Measurements from ENCODE around the gene RALGAPA2. TPM values are rescaled to one million over a fixed set of nuclear protein-coding genes. Genes with fewer than 3 reads are reported as not detected.
"Not testable (repeated sequence)": the region's sequence is repeated elsewhere in the genome, so short reads cannot be mapped to it uniquely, and the experiment has no call there.

Gene RALGAPA2
- total RNA-seq, 4 donors from 2014 or later, result 13.3 to 29.8 (median 23.6) TPM

DNA sequence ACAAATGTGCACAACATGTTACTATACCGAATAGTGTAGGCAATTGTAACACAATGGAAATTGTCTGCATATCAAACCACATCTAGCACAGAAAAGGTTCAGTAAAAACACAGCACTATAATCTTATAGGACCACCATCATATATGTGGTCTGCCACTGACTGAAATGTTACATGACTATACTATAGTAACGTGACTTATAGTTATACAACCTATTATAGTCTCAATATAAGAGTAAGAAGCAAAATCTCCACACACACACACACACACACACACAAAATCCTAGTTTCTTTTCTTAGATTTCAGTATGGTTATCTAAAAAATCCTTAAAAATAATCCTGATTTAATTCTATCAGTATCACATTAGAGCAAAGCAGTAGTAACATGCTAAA lies 164.6 kb downstream of the RALGAPA2 start:
- Histone ChIP-seq H3K4me3 (no peak overlapping the region), H3K36me3 (peaks cover 0 to 32% (median 0%) of the 10 kb centered on the region in 3 donors), H3K9me3 (no peaks in the 10 kb centered on the region), H3K27ac (no peak overlapping the region), H3K27me3 (no peaks in the 10 kb centered on the region), H3K4me1 (peaks cover 2 to 52% (median 6%) of the 10 kb centered on the region in 3 donors)
- 69 to 75% methylated on average over 2 of the region's 2 CpGs for WGBS, 2 donors
- intact Hi-C loops (cut with DNase I), result no loop called here
- no peak for TF ChIP-seq POLR2A (IDR thresholded peaks at IDR 0.05)
- TF ChIP-seq CTCF (IDR thresholded peaks at IDR 0.05), result no peak
- no peak for DNase-seq

DNA sequence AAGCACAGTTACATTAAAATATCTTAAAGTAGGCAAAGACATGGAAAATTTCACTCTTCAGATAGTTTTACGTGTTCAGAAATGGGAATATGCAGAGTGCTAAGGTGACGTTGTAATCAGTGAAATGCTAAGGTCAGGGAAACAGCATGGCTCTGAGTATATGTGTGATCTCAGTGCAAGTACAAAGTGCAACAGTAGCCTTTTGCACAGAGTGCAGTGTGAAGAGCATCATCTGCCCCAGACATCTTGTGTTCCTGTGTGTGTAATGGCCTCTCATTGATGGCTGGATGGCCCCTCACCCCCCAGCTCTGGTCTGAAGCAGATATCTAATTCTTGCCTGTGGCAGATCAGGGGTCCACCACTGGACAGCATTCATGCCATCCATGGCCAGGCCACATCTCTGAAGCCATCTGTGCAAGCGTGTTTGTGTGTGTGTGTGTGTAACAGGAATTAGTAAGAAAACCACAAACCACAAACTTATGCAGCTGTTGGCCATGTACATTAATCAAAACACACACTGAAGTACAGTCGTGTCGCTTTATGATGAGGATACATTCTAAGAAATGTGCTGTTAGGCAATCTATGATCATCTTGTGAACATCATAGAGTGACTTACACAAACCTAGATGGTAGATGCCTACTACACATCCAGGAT lies 165.1 kb downstream of the RALGAPA2 start:
- peaks cover 0 to 32% (median 0%) of the 10 kb centered on the region in 3 donors for H3K36me3 ChIP-seq
- DNase-seq, result no peak
- no peak overlapping the region for H3K4me3 ChIP-seq
- no peaks in the 10 kb centered on the region for H3K27me3 ChIP-seq
- peaks cover 2 to 49% (median 6%) of the 10 kb centered on the region in 3 donors for H3K4me1 ChIP-seq
- TF ChIP-seq CTCF (IDR thresholded peaks at IDR 0.05) (no peak), POLR2A (IDR thresholded peaks at IDR 0.05) (no peak)
- WGBS, 2 donors, result 61 to 70% methylated on average over 5 of the region's 5 CpGs
- no peaks in the 10 kb centered on the region for H3K9me3 ChIP-seq
- intact Hi-C loops (cut with DNase I), result no loop called here
- no peak overlapping the region for H3K27ac ChIP-seq

DNA sequence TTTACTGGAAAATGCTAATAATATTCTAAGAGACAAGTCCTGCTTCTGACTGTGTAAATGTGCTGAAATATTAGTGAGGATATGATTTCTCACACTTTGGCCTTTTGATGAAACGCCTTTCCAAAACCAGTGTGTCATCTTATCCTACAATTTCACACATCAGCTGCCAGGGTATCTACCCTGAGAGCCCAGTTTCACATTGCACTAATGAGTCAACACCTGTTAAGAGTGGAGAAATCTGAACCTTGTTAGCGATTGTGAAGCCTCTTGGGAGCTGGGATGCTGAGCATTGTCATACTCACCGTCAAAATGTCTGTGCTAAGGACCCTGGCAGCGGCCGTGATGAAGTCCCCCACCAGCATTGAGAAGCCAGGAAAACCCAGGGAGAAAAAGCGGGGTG lies 166.0 kb downstream of the RALGAPA2 start:
- no peak for TF ChIP-seq POLR2A (IDR thresholded peaks at IDR 0.05)
- no peak for TF ChIP-seq CTCF (IDR thresholded peaks at IDR 0.05)
- Histone ChIP-seq H3K4me3 (no peak overlapping the region), H3K27me3 (no peaks in the 10 kb centered on the region), H3K4me1 (peaks cover 2 to 39% (median 6%) of the 10 kb centered on the region in 3 donors), H3K9me3 (no peaks in the 10 kb centered on the region), H3K36me3 (peaks cover 0 to 38% (median 0%) of the 10 kb centered on the region in 3 donors), H3K27ac (no peak overlapping the region)
- intact Hi-C loops (cut with DNase I), result no loop called here
- WGBS, 2 donors, result 40 to 68% methylated on average over 1 to 6 of the region's 6 CpGs
- no peak for DNase-seq

GRCh38 chr20:20543348-20543747 lies 169.1 kb downstream of the RALGAPA2 start:
- H3K4me3 ChIP-seq; H3K27ac ChIP-seq; H3K9me3 ChIP-seq; H3K27me3 ChIP-seq; intact Hi-C loops (cut with DNase I); DNase-seq; H3K4me1 ChIP-seq: not testable (repeated sequence)
- H3K36me3 ChIP-seq, result peaks cover 0 to 44% (median 0%) of the 10 kb centered on the region in 3 donors
- WGBS, 2 donors, result 97 to 98% methylated on average over 7 of the region's 7 CpGs

DNA sequence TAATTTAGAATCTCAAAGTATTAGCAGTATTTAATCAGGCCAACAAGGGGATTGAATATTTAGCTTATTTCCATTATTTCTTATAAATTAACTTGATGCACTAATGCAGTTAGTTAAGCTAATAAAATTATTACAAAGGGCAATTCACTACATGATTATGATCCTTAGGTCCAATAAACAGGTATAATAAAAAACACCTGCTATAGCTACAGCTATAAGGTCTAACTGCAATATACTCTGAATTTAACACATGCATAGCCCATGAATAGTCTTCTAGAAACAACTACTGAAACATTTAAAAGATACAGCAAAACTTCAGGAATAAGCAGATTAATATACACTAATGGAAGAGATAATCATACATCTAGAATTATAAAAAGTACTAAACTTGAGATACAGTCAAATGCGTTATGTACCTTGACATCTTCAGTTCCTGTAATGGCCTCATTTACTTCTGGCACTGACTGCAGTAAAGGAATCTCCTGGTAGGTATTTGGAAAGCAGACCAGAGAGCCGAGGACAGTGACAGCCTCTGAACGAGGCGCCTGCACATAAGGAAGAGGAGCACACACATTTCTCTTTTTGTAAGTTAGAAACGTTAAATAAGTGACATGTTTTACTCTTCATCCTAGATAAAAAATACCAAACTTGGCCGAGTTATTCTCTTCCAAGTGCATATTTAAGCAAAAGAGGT lies 176.1 kb downstream of the RALGAPA2 start:
- 86 to 87% methylated on average over 6 of the region's 6 CpGs for WGBS, 2 donors
- intact Hi-C loops (cut with DNase I), result no loop called here

More for the DNA sequence above, 176.1 kb downstream of the RALGAPA2 start:
- no peak for DNase-seq
- Histone ChIP-seq H3K4me3 (no peak overlapping the region), H3K4me1 (no peaks in the 10 kb centered on the region), H3K36me3 (peaks cover 0 to 38% (median 1%) of the 10 kb centered on the region in 3 donors), H3K27ac (no peak overlapping the region), H3K9me3 (no peaks in the 10 kb centered on the region), H3K27me3 (no peaks in the 10 kb centered on the region)
- TF ChIP-seq CTCF (IDR thresholded peaks at IDR 0.05) (no peak), POLR2A (IDR thresholded peaks at IDR 0.05) (no peak)
